ENCODE results near the gene HMGN1. TPM values are rescaled to one million over a fixed set of nuclear protein-coding genes. Genes with fewer than 3 reads are reported as not detected.

The HMGN1 gene
- total RNA-seq, 1 experiment from 2014 or later = 262 TPM

DNA sequence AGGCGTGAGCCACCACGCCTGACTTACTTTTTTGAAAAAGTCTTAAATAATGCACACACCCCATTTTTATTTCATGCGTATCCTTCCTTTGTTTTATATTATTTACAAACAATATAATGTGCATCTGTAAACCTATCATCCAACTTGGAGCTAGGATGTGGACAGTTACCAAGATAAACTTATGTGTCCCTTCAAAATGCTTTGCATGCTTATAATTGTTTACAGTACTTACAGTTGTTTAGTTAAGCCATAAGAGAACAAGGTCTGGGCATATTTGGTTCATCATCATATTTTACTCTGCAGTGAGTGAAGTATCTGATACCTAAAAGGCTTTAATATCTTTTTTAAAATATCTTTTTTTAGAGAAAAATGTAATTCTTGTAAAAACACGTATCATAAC, 16.1 kb upstream of the HMGN1 start:
- Mint-ChIP-seq H3K4me1 (ENCODE audit: low read depth, unreplicated experiment) (no peaks in the 10 kb centered on the region), H3K27me3 (ENCODE audit: unreplicated experiment) (peaks cover 19% of the 10 kb centered on the region), H3K36me3 (ENCODE audit: insufficient read depth, unreplicated experiment) (no peaks in the 10 kb centered on the region), H3K27ac (ENCODE audit: unreplicated experiment) (no peak overlapping the region), H3K4me3 (ENCODE audit: low read depth, unreplicated experiment) (no peak overlapping the region), H3K9me3 (ENCODE audit: low read depth, unreplicated experiment) (no peaks in the 10 kb centered on the region)
- no peak for TF ChIP-seq CTCF (IDR thresholded peaks at IDR 0.05; ENCODE audit: unreplicated experiment)
- intact Hi-C loops (cut with micrococcal nuclease; ENCODE audit: unreplicated experiment) = no loop called here
- BruUV-seq (replicated peaks) = no TSS peak
- CTCF ChIA-PET = no interaction called here
- no peak for DNase-seq

- Mint-ChIP-seq H3K27me3 (ENCODE audit: unreplicated experiment) (peaks cover 19% of the 10 kb centered on the region), H3K36me3 (ENCODE audit: insufficient read depth, unreplicated experiment) (no peaks in the 10 kb centered on the region), H3K9me3 (ENCODE audit: low read depth, unreplicated experiment) (no peaks in the 10 kb centered on the region), H3K4me3 (ENCODE audit: low read depth, unreplicated experiment) (no peak overlapping the region), H3K27ac (ENCODE audit: unreplicated experiment) (no peak overlapping the region), H3K4me1 (ENCODE audit: low read depth, unreplicated experiment) (no peaks in the 10 kb centered on the region)
- intact Hi-C loops (cut with micrococcal nuclease; ENCODE audit: unreplicated experiment) = no loop called here
- CTCF ChIA-PET = interaction anchor here (1.2 kb wide), 1 partner anchor 78 kb away, joined by 3 read pairs; no protein-coding TSS in a partner anchor
- TF ChIP-seq CTCF (IDR thresholded peaks at IDR 0.05; ENCODE audit: unreplicated experiment) = no peak
- no TSS peak for BruUV-seq (replicated peaks)
- DNase-seq = no peak
Measured at GRCh38 chr21:39363607-39364555, 15.0 kb upstream of the HMGN1 start.

DNA sequence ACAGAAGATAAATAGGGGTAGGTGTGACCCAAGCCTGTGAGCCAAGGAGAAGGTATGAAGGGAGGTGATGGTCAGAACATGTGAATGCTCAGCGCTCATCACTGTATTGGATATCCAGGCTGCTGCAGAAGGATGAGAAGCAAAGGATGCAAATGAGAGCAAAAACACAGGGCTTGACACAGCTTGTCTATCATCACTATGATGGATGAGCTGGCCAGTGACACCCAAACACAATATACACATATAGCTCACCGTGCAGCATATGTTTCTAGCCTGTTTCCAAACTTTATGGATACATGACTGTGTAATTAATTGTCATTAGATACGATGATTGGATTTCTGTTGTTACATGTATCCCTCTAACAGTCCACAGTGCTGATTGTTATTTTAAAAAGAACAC, 13.8 kb upstream of the HMGN1 start:
- H3K4me3 Mint-ChIP-seq (ENCODE audit: low read depth, unreplicated experiment) = no peak overlapping the region
- H3K36me3 Mint-ChIP-seq (ENCODE audit: insufficient read depth, unreplicated experiment) = no peaks in the 10 kb centered on the region
- H3K27ac Mint-ChIP-seq (ENCODE audit: unreplicated experiment) = no peak overlapping the region
- DNase-seq = no peak
- CTCF ChIA-PET = no interaction called here
- peaks cover 19% of the 10 kb centered on the region for H3K27me3 Mint-ChIP-seq (ENCODE audit: unreplicated experiment)
- H3K9me3 Mint-ChIP-seq (ENCODE audit: low read depth, unreplicated experiment) = no peaks in the 10 kb centered on the region
- TF ChIP-seq CTCF (IDR thresholded peaks at IDR 0.05; ENCODE audit: unreplicated experiment) = no peak
- no TSS peak for BruUV-seq (replicated peaks)
- no peaks in the 10 kb centered on the region for H3K4me1 Mint-ChIP-seq (ENCODE audit: low read depth, unreplicated experiment)
- intact Hi-C loops (cut with micrococcal nuclease; ENCODE audit: unreplicated experiment) = no loop called here

DNA sequence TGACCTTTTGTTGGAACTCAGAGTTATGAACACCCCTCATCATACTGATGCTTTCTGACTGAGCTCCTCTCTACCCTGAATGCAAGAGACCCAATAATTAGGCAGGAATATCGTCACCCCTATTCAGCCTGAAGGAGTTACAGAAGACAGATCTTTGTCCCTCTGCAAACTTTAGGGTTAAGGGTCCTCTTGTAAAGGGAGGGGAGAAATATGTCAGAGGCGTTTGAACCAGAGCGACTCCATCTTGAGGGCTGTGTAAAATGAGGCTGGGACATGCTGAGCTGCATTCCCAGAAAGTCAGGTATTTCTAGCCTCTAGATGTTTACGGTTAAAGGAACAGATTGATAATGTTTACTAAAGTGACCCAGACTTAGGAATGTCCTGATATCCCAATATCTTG, 10.5 kb upstream of the HMGN1 start:
- CTCF ChIA-PET = no interaction called here
- H3K27me3 Mint-ChIP-seq (ENCODE audit: unreplicated experiment) = peaks cover 19% of the 10 kb centered on the region
- no peak for TF ChIP-seq CTCF (IDR thresholded peaks at IDR 0.05; ENCODE audit: unreplicated experiment)
- no TSS peak for BruUV-seq (replicated peaks)
- H3K36me3 Mint-ChIP-seq (ENCODE audit: insufficient read depth, unreplicated experiment) = no peaks in the 10 kb centered on the region
- H3K4me3 Mint-ChIP-seq (ENCODE audit: low read depth, unreplicated experiment) = no peak overlapping the region
- H3K9me3 Mint-ChIP-seq (ENCODE audit: low read depth, unreplicated experiment) = no peaks in the 10 kb centered on the region
- no peak overlapping the region for H3K27ac Mint-ChIP-seq (ENCODE audit: unreplicated experiment)
- DNase-seq = no peak
- no peaks in the 10 kb centered on the region for H3K4me1 Mint-ChIP-seq (ENCODE audit: low read depth, unreplicated experiment)
- intact Hi-C loops (cut with micrococcal nuclease; ENCODE audit: unreplicated experiment) = no loop called here

Measured in Calu3 (cell line).